ENCODE measurements around the gene CRX. TPM values are rescaled to one million over a fixed set of nuclear protein-coding genes. Genes with fewer than 3 reads are reported as not detected.

The CRX gene
- total and polyA plus RNA-seq, 11 donors: not detected

DNA sequence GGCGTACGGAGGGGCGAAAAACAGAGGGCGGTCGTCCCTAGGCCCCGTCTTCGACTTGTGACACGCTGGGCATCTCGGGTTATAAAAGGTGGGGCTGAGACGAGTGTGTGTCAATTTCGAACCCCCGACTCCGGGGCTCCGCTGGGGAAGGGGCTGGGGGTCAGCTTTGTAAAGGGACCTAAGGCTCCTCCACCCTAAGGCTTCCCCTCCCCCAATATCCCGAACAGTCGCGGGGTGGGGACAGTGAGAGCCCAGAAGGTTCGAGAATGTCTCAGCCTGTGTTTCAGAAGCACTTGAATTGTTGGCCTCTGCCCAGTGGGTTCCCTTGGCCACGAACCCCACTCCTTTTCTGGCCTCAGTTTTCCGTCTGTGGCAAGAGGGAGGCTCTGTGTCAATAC, 42.8 kb upstream of the CRX start:
- Histone ChIP-seq H3K4me1 (peaks cover 0 to 48% (median 42%) of the 10 kb centered on the region in 12 donors), H3K9me3 (no peaks in the 10 kb centered on the region), H3K27ac (peak overlapping the region; percentile 93 to 100 (median 98)), H3K27me3 (no peaks in the 10 kb centered on the region), H3K4me3 (peak overlapping the region; percentile 73 to 99 (median 86)), H3K36me3 (peaks cover 0 to 30% (median 26%) of the 10 kb centered on the region in 9 donors)
- ATAC-seq: peak; percentile 39 to 64 (median 52)
- intact Hi-C loops (cut with DNase I): no loop called here
- WGBS, 4 donors: 0 to 1% (median 0%) methylated on average over 6 to 20 of the region's 20 CpGs
- TF ChIP-seq POLR2A (IDR thresholded peaks at IDR 0.05) (no peak), CTCF (IDR thresholded peaks at IDR 0.05) (no peak)
- peak in 4 of 5 donors; percentile 55 to 70 (median 60) for DNase-seq

- Histone ChIP-seq H3K36me3 (peaks cover 0 to 37% (median 33%) of the 10 kb centered on the region in 9 donors), H3K4me3 (peak overlapping the region; percentile 73 to 99 (median 86)), H3K27ac (peak overlapping the region; percentile 93 to 100 (median 98)), H3K9me3 (no peaks in the 10 kb centered on the region), H3K27me3 (no peaks in the 10 kb centered on the region), H3K4me1 (peaks cover 0 to 48% (median 42%) of the 10 kb centered on the region in 12 donors)
- ATAC-seq: peak; percentile 78 to 84 (median 82)
- 27 to 40% (median 38%) methylated on average over 22 to 24 of the region's 24 CpGs for WGBS, 4 donors
- intact Hi-C loops (cut with DNase I): loop anchor here in 2 of 10 donors (2.0 to 10.0 kb wide), 3 partner anchors 35 to 67 kb away; partner anchors contain the start of genes EHD2 (in 2 of the 2) and NOP53 (in 1 of the 2)
- TF ChIP-seq CTCF (IDR thresholded peaks at IDR 0.05) (no peak), POLR2A (IDR thresholded peaks at IDR 0.05) (peak; percentile 70 to 76)
- peak; percentile 77 to 93 (median 86) for DNase-seq
Measured at GRCh38 chr19:47779524-47780214, 42.1 kb upstream of the CRX start.

GRCh38 chr19:47780215-47780551, 41.6 kb upstream of the CRX start:
- Histone ChIP-seq H3K27ac (peak overlapping the region; percentile 93 to 100 (median 98)), H3K4me3 (peak overlapping the region; percentile 30 to 99 (median 85)), H3K9me3 (no peaks in the 10 kb centered on the region), H3K27me3 (no peaks in the 10 kb centered on the region), H3K4me1 (peaks cover 0 to 48% (median 42%) of the 10 kb centered on the region in 12 donors), H3K36me3 (peaks cover 0 to 42% (median 38%) of the 10 kb centered on the region in 9 donors)
- no peak for ATAC-seq
- 42 to 52% (median 47%) methylated on average over 9 of the region's 9 CpGs for WGBS, 4 donors
- intact Hi-C loops (cut with DNase I): loop anchor here in 2 of 10 donors (2.0 to 10.0 kb wide), 3 partner anchors 35 to 68 kb away; partner anchors contain the start of genes EHD2 (in 2 of the 2) and NOP53 (in 1 of the 2)
- TF ChIP-seq CTCF (IDR thresholded peaks at IDR 0.05) (no peak), POLR2A (IDR thresholded peaks at IDR 0.05) (no peak)
- no peak for DNase-seq

DNA sequence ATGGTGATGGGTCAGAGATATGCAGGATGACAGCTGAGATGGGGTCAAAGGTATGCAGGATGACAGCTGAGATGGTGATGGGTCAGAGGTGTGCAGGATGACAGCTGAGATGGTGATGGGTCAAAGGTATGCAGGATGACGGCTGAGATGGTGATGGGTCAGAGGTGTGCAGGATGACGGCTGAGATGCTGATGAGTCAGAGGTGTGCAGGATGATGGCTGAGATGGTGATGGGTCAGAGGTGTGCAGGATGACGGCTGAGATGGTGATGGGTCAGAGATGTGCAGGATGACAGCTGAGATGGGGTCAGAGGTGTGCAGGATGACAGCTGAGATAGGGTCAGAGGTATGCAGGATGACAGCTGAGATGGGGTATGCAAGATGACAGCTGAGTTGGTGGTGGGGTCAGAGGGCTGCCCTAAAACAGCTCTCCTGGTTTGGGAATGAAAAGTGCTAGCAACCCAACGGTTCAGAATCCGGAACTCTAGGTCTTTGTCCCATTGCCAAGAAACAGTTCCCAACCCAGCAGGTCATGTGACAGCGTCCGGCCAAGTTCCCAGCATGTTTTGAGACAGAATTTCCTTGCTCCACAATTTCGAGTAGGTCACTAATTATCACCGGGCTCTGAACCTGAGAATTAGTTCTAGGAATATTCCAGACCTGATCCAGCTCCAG, 40.0 kb upstream of the CRX start:
- Histone ChIP-seq H3K9me3 (no peaks in the 10 kb centered on the region), H3K4me3 (peak overlapping the region in 5 of 12 donors; percentile 2 to 91 (median 84)), H3K36me3 (peaks cover 0 to 57% (median 53%) of the 10 kb centered on the region in 9 donors), H3K4me1 (peaks cover 0 to 48% (median 42%) of the 10 kb centered on the region in 12 donors), H3K27me3 (no peaks in the 10 kb centered on the region), H3K27ac (peak overlapping the region in 10 of 12 donors; percentile 4 to 99 (median 82))
- WGBS, 4 donors: 19 to 29% (median 21%) methylated on average over 9 of the region's 9 CpGs
- TF ChIP-seq CTCF (IDR thresholded peaks at IDR 0.05) (no peak), POLR2A (IDR thresholded peaks at IDR 0.05) (no peak)
- DNase-seq (peak in 4 of 5 donors; percentile 57 to 65 (median 60)), ATAC-seq (no peak)
- intact Hi-C loops (cut with DNase I): loop anchor here in 2 of 10 donors (2.0 to 10.0 kb wide), 3 partner anchors 37 to 69 kb away; partner anchors contain the start of genes EHD2 (in 2 of the 2) and NOP53 (in 1 of the 2)
